Activated CD4-positive, alpha-beta T cell treated with anti-CD3 and anti-CD28 coated beads, Interleukin-2, amount 50 U/mL, for 48 hours (primary cell): ENCODE measurements around the gene PRDM9.
"Not testable (repeated sequence)": the region's sequence is repeated elsewhere in the genome, so short reads cannot be mapped to it uniquely, and the experiment has no call there.

Experiments
- DNase-seq, 2 experiments: peaks; one replicate each; pipeline ENCODE4 v3.0.0-alpha.2; 2020

Gene PRDM9

DNA sequence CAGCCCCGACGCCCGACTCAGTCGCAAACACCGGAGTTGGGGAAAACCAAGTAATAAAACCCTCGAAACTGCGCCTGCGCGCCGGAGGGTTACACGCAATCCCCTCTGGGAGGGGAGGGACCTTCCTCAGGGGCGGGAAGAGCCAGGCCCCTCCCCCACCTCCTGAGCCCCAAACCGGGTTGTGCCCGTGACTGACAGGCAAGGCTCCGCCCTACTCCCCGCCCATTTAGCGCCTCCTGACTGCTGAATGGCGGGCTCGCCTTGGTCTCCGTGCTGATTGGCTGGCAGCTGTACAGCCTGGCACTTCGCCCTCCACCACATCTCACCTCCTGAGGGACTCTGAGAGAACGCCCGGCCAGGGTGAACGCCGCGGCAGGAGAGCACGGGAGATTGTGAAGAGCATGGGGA is at the start of gene PRDM9:
PRDM9 (plus strand) TSS at position 332 of the 408 bp plus-strand sequence. CDS start 1,425 bp downstream, outside the sequence.
- no peak for DNase-seq

DNA sequence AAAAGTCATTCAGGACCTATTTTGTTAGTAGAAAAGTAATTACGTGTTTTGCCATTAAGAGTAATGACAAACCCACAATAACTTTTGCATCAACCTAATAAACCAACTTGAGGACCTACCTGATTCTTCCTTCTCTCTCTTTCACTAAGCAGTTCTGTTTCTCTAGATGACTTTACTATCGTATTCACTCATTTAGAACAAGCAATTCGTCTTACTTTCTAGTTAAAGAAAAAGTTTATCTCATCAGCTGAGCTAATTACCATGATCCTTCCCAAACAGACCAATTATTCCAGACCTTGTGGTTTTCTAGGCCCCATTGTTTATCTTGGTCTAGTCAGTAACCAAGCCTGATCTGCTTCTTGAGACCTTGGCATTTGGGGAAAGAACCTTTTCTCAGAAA is 49.6 kb upstream of the PRDM9 start:
- DNase-seq, result no peak

GRCh38 chr5:23459214-23459613 is 48.2 kb upstream of the PRDM9 start:
- no peak for DNase-seq

DNA sequence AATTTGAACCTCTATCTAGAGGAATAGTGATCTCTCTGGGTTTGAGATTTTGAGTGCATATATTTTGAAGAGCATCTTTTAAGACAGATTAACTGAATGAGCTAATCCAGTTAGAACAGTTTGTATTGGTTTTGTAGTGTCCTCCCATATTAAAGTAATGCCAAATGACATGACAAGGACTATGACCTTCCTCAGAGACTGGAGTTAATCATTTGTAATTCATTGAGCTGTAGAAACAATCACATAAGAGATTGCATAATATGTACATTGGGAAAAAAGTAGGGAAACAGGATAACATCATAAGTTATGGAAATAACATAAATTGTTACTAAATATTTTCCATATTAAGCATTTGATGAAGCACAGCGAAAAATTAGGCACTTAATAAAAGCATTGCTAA is 45.8 kb upstream of the PRDM9 start:
- DNase-seq, result no peak

DNA sequence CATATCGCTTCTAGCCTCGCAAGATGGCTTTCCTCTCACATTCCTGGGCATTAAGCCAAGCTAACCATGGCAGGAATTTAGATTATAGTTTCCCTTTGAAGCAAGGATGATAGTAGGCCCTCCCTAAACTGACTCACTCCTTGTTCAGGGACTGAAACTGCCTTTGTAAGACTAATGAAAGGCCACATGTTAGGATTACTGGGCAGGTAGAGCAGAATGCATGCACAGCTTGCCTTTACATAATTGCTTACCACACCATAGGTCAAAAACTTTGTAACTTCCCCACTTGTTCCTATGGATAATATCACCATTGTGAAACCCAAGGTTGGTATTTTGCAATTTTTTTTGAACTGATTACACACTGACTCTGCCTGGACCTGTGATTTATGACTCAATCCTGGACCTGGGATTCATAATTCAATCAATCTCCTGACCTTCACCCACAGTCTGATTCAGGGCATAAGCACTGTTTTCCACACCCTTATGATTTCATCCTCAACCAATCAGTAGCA is 41.0 kb upstream of the PRDM9 start:
- DNase-seq, result no peak

DNA sequence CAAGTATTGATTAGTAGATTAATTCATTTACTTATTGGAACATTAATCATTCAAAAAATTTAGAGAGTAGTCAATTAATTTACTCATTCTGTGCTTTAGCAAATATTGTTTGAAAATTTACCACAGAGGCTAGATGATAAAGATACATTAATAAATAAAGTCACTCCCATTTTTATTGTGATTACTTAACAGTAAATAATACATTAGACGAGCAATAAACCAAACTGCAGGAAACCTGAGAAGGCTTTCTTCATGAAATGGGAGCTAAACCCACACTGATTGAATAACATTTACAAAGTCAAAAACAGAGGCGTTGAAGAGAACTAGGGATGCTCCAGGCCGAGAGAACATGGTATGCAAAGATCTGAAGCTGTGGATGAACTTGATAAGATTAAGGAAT is 38.8 kb upstream of the PRDM9 start:
- no peak for DNase-seq

DNA sequence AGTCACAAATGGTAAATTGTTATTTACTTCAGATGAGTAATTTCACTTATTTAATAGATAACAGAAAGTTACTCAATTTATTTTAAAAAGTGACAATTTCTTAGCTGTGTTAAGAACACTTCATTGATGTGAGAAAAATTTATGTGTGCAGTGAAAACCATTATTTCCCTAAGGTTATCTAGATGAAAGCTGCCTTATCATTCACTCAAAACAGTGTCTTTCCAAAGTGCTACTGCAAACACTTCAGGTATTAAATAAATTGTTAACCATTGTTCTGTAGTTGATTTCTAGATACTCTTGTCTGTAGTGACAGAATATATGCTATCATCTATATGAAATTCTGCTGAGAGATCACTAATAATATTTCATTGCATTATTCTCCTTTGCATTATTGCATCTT is 33.5 kb upstream of the PRDM9 start:
- no peak for DNase-seq

GRCh38 chr5:23474315-23474714 is 33.1 kb upstream of the PRDM9 start:
- no peak for DNase-seq

DNA sequence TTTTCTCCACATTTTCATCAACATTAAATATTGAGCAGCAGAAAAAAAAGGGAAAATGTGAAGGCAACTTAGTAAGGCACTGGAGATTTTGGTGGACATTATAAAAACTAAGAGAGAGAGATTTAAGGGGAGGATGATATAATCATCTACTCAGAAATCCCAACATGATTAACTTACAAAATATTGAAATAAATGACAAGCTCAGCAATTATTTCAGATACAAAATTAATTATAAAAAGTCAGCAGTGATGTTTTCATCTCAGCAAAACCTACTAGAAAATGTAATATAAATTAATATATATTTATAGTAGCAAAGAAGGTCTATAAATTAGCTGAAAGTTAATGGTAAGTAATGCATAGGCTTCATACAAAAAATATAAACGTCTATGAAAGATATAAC is 30.8 kb upstream of the PRDM9 start:
- DNase-seq, result no peak

- no peak for DNase-seq
Measured at GRCh38 chr5:23482642-23483041, 24.8 kb upstream of the PRDM9 start.

GRCh38 chr5:23483090-23483489 is 24.3 kb upstream of the PRDM9 start:
- DNase-seq, result no peak

GRCh38 chr5:23484096-23484495 is 23.3 kb upstream of the PRDM9 start:
- no peak for DNase-seq

GRCh38 chr5:23486227-23486626 is 21.2 kb upstream of the PRDM9 start:
- DNase-seq, result not testable (repeated sequence)

DNA sequence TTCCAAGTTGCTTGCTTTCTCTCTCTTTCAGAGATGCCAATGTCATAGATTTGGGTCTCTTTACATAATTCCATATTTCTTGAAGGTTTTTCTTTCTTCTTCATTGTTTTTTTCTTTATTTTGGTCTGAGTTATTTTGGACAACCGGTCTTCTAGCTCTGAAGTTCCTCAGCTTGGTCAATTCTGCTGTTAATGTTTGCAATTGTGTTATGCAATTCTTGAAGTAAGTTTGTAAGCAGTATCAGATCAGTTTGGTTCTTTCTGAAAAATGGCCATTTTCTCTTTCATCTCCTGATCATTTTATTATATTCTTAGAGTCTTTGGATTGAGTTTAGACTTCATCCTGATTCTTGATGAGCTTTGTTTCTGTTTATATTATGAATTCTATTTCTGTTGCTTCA is 16.4 kb upstream of the PRDM9 start:
- no peak for DNase-seq

DNA sequence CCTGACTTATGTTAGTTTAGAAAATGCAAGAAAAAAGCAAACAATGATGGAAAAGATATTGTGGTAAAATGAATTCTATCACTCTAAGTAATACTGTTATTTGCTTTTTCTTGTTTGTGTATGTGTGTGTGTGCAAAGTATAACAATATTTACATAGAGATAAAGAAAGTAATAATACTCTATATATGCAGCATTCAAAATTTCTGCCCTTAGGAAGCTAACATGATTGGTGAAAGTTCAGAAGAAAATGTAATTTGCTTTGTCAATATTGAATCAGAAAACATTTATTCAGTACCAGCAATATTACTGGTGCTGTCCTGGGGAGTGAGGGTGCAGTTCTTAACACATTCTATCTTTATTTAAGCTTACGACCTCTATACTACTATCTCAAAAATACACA is 12.9 kb upstream of the PRDM9 start:
- no peak for DNase-seq

- no peak for DNase-seq
Measured at GRCh38 chr5:23496576-23496975, 10.8 kb upstream of the PRDM9 start.

GRCh38 chr5:23506329-23507236 is 826 bp upstream of the PRDM9 start:
- no peak for DNase-seq

- not testable (repeated sequence) for DNase-seq
Measured at GRCh38 chr5:23510434-23510833, 3.0 kb downstream of the PRDM9 start.

DNA sequence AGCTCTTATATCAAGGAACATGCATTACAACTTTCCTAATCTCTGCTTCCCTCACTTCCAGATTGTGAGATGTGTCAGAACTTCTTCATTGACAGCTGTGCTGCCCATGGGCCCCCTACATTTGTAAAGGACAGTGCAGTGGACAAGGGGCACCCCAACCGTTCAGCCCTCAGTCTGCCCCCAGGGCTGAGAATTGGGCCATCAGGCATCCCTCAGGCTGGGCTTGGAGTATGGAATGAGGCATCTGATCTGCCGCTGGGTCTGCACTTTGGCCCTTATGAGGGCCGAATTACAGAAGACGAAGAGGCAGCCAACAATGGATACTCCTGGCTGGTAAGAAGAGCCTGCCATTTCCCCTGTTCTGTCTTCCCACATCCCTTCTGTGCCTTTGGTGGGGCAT is 15.1 kb downstream of the PRDM9 start:
- no peak for DNase-seq

DNA sequence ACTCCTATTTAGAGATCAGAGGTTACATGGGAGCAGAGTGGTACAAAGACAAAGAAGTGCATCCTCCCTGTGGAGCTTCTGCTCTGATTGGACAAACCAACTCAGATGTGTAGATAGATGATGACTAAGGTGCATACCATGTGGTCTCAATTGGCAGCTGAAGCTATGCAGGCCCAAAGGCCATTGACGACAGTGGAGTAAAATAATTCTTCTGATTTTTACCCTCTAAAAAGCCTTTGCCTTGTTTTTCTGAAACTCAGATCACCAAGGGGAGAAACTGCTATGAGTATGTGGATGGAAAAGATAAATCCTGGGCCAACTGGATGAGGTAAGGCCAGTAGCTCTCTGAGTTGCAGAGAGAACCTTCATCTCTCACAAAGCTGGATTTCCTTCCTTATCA is 15.6 kb downstream of the PRDM9 start:
- DNase-seq, result no peak

- DNase-seq, result no peak
Measured at GRCh38 chr5:23523998-23524397, 16.6 kb downstream of the PRDM9 start.

GRCh38 chr5:23525751-23526150 is 18.3 kb downstream of the PRDM9 start:
- DNase-seq, result no peak

DNA sequence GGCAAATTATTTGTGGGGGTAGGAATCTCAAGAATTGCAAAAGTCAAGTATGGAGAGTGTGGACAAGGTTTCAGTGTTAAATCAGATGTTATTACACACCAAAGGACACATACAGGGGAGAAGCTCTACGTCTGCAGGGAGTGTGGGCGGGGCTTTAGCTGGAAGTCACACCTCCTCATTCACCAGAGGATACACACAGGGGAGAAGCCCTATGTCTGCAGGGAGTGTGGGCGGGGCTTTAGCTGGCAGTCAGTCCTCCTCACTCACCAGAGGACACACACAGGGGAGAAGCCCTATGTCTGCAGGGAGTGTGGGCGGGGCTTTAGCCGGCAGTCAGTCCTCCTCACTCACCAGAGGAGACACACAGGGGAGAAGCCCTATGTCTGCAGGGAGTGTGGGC is 19.2 kb downstream of the PRDM9 start:
- not testable (repeated sequence) for DNase-seq

- DNase-seq, result not testable (repeated sequence)
Measured at GRCh38 chr5:23527216-23527920, 20.0 kb downstream of the PRDM9 start.
